ENCODE data around the gene VGF.
"Not testable (repeated sequence)": the region's sequence is repeated elsewhere in the genome, so short reads cannot be mapped to it uniquely, and the experiment has no call there.

The VGF gene

GRCh38 chr7:101116898-101117297 lies 48.5 kb downstream of the VGF start:
- DNase-seq (ENCODE audit: low read depth, low spot score) = no peak
- in situ Hi-C loops (cut with HindIII; ENCODE audit: low sequenced_read_pairs) = no loop called here
- H3K4me3 ChIP-seq (ENCODE audit: low read depth, low read length) = no peak overlapping the region
- TF ChIP-seq CTCF (IDR thresholded peaks at IDR 0.05; ENCODE audit: low read depth, low read length) = no peak

GRCh38 chr7:101115215-101115614 lies 50.2 kb downstream of the VGF start:
- no peak for DNase-seq (ENCODE audit: low read depth, low spot score)
- in situ Hi-C loops (cut with HindIII; ENCODE audit: low sequenced_read_pairs) = no loop called here
- TF ChIP-seq CTCF (IDR thresholded peaks at IDR 0.05; ENCODE audit: low read depth, low read length) = no peak
- H3K4me3 ChIP-seq (ENCODE audit: low read depth, low read length) = no peak overlapping the region

- H3K4me3 ChIP-seq (ENCODE audit: low read depth, low read length) = no peak overlapping the region
- no peak for DNase-seq (ENCODE audit: low read depth, low spot score)
- no peak for TF ChIP-seq CTCF (IDR thresholded peaks at IDR 0.05; ENCODE audit: low read depth, low read length)
- in situ Hi-C loops (cut with HindIII; ENCODE audit: low sequenced_read_pairs) = no loop called here
These were observed 50.9 kb downstream of the VGF start for GRCh38 chr7:101114492-101114891.

GRCh38 chr7:101113836-101114235 lies 51.5 kb downstream of the VGF start:
- in situ Hi-C loops (cut with HindIII; ENCODE audit: low sequenced_read_pairs) = no loop called here
- TF ChIP-seq CTCF (IDR thresholded peaks at IDR 0.05; ENCODE audit: low read depth, low read length) = no peak
- DNase-seq (ENCODE audit: low read depth, low spot score) = no peak
- H3K4me3 ChIP-seq (ENCODE audit: low read depth, low read length) = no peak overlapping the region

- H3K4me3 ChIP-seq (ENCODE audit: low read depth, low read length); DNase-seq (ENCODE audit: low read depth, low spot score); in situ Hi-C loops (cut with HindIII; ENCODE audit: low sequenced_read_pairs): not testable (repeated sequence)
These were observed 52.2 kb downstream of the VGF start for GRCh38 chr7:101113140-101113539.

All from astrocyte of the spinal cord (primary cell).